ENCODE measurements around the gene RFX7. TPM values are rescaled to one million over a fixed set of nuclear protein-coding genes. Genes with fewer than 3 reads are reported as not detected.
"Not testable (repeated sequence)": the region's sequence is repeated elsewhere in the genome, so short reads cannot be mapped to it uniquely, and the experiment has no call there.

RFX7 gene
- total and polyA plus RNA-seq, 2 of the 8 experiments (the other 6 are each of a cell fraction or from before 2014, with no cell fraction given): 10.4 to 40.9 TPM

DNA sequence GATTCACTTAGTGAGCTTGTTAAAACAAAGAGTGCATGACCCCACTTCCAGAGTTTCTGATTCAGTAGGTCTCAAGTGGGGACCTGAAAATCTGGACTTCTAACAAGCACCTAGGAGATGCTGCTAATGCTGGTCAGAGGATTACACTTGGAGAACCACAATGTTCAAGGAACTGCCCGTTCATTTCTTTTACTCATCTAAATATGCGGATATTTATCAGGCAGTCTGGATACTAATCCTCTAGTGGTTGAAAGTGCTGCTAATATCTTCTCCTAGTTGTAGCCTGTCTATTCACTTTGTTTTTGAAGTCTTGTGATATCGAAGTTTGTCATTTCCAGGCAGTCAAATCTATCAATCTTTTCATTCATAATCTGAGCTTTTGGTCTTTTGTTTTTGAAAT lies 86.8 kb downstream of the RFX7 start (continued):
- TF ChIP-seq SAP30 (IDR thresholded peaks at IDR 0.05; ENCODE audit: insufficient read depth, insufficient replicate concordance, low read length): no peak
- no peak for TF ChIP-seq SP4 (IDR thresholded peaks at IDR 0.05; ENCODE audit: low read length)
- no peak for TF ChIP-seq SP1 (IDR thresholded peaks at IDR 0.05; ENCODE audit: low read depth, low read length)

DNA sequence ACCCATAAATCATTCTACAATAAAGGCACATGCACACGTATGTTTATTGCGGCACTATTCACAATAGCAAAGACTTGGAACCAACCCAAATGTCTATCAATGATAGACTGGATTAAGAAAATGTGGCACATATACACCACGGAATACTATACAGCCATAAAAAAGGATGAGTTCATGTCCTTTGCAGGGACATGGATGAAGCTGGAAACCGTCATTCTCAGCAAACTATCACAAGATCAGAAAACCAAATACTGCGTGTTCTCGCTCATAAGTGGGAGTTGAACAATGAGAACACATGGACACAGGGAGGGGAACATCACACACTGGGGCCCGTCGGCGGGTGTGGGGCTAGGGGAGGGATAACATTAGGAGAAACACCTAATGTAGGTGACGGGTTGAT lies 88.4 kb downstream of the RFX7 start:
- H3K18ac ChIP-seq (ENCODE audit: extremely low read depth, low read length); H3K14ac ChIP-seq (ENCODE audit: insufficient read length); H3K79me1 ChIP-seq (ENCODE audit: low read depth, low read length); H3K56ac ChIP-seq (replicated peaks; ENCODE audit: insufficient read length, low read depth, low read length); H3K4me2 ChIP-seq (ENCODE audit: insufficient read depth in 1 of 2, low read depth in 2 of 2, low read length in 2 of 2); H2BK20ac ChIP-seq (ENCODE audit: low read length); H2BK15ac ChIP-seq (ENCODE audit: low read length); H3K4me3 ChIP-seq (ENCODE audit: extremely low read depth in 1 of 4, insufficient read depth in 2 of 4, low read depth in 3 of 4, low read length in 4 of 4); H3K27ac ChIP-seq (ENCODE audit: low read depth, low read length); H2BK12ac ChIP-seq (ENCODE audit: low read depth, low read length); H4K5ac ChIP-seq (ENCODE audit: insufficient read length, low read depth, low read length); H3K4me1 ChIP-seq (replicated peaks in 1 of 4; ENCODE audit: control insufficient read depth in 3 of 4, insufficient read depth in 4 of 4, low read length in 3 of 4); H2BK120ac ChIP-seq (replicated peaks; ENCODE audit: low read depth, low read length); H2AFZ ChIP-seq (ENCODE audit: low read length); CTCF ChIA-PET (ENCODE audit: partially characterized antibody); H3K36me3 ChIP-seq (ENCODE audit: control insufficient read depth in 2 of 4, insufficient read depth in 4 of 4, low read length in 3 of 4); H2AK5ac ChIP-seq (ENCODE audit: low read depth, low read length); H4K91ac ChIP-seq (replicated peaks; ENCODE audit: insufficient read length, low read length); H2BK5ac ChIP-seq (ENCODE audit: low read depth, low read length); H3K27me3 ChIP-seq (replicated peaks in 1 of 4; ENCODE audit: control insufficient read depth in 3 of 4, extremely low read depth in 1 of 4, insufficient read depth in 3 of 4, low read length in 3 of 4); H3K23ac ChIP-seq (ENCODE audit: insufficient read length); H3K4ac ChIP-seq (replicated peaks; ENCODE audit: insufficient read length, low read depth, low read length); H4K8ac ChIP-seq (ENCODE audit: extremely low read depth, insufficient read depth, low read length); H3K9me3 ChIP-seq (ENCODE audit: insufficient read depth in 2 of 2, low read depth in 1 of 2, low read length in 1 of 2); POLR2A ChIA-PET (ENCODE audit: partially characterized antibody); H4K20me1 ChIP-seq (replicated peaks in 1 of 2; ENCODE audit: control insufficient read depth in 1 of 2, insufficient read depth in 2 of 2, low read length in 2 of 2); FAIRE-seq; H3K23me2 ChIP-seq (ENCODE audit: low read depth, low read length); DNase-seq (ENCODE audit: low read depth in 1 of 2, low spot score in 2 of 2); H3K9ac ChIP-seq (replicated peaks in 1 of 4; ENCODE audit: extremely low read depth in 1 of 4, low read depth in 3 of 4, low read length in 3 of 4): not testable (repeated sequence)
- WGBS, 2 experiments (ENCODE audit: extremely low coverage in 1 of 2, insufficient coverage in 1 of 2, insufficient read length in 1 of 2, insufficient replicate concordance in 2 of 2, low coverage in 1 of 2, low lambda C conversion rate in 2 of 2, missing lambda C conversion rate in 1 of 2): 92% methylated on average over 10 of the region's 10 CpGs; no CpG with 5 or more reads in 1 of the 2 experiments
- H3K79me2 ChIP-seq (ENCODE audit: control insufficient read depth in 1 of 2, insufficient read depth in 2 of 2, low read length in 2 of 2): peaks cover 0 to 89% of the 10 kb centered on the region in 2 experiments; a peak in 2 of 4 replicates

Measured in H1 (cell line).